Lung (tissue), 12 donors: ENCODE data around the gene MTX2. TPM values are rescaled to one million over a fixed set of nuclear protein-coding genes. Genes with fewer than 3 reads are reported as not detected.

ENCODE experiments used
- ATAC-seq: fragments of 200-7000 bp; cut with Tn5 transposase; one replicate; pipeline ENCODE4 v1.9.1; 2020; ENCODE audit warnings: moderate number of reproducible peaks; ENCODE audit not compliant: insufficient read depth, low FRiP score
- DNase-seq, 3 donors: peaks; one replicate each; pipeline ENCODE4 v3.0.0-alpha.2; 2013 to 2017
- H3K27ac ChIP-seq, 2 donors: one replicate each; pipeline ENCODE4 v1.5.1; 2013; ENCODE audit warnings: mild to moderate bottlenecking in 2 of 2, moderate library complexity in 2 of 2, control low read depth in 1 of 2, inconsistent platforms in 1 of 2, low read depth in 1 of 2, low read length in 1 of 2
- H3K27me3 ChIP-seq, 3 donors: one replicate each; pipeline ENCODE4 v1.5.1; 2013; ENCODE audit warnings: low read length in 2 of 3; ENCODE audit not compliant: control insufficient read depth in 3 of 3, insufficient read depth in 3 of 3
- H3K36me3 ChIP-seq, 4 donors: one replicate each; pipeline ENCODE4 v1.5.1; 2013; ENCODE audit warnings: low read length in 4 of 4, mild to moderate bottlenecking in 1 of 4, moderate library complexity in 1 of 4; ENCODE audit not compliant: control insufficient read depth in 4 of 4, insufficient read depth in 4 of 4
- H3K4me1 ChIP-seq, 5 donors: one replicate each; pipeline ENCODE4 v1.5.1; 2013; ENCODE audit warnings: low read length in 5 of 5, mild to moderate bottlenecking in 2 of 5, moderate library complexity in 1 of 5; ENCODE audit not compliant: control insufficient read depth in 5 of 5, insufficient read depth in 5 of 5
- H3K4me3 ChIP-seq: one replicate; pipeline ENCODE4 v1.5.1; 2013; ENCODE audit warnings: mild to moderate bottlenecking, control low read depth, moderate library complexity
- H3K9ac ChIP-seq, 2 donors: one replicate each; pipeline ENCODE4 v1.5.1; 2013; ENCODE audit warnings: low read length in 2 of 2, control low read depth in 1 of 2; ENCODE audit not compliant: insufficient read depth in 1 of 2
- H3K9me3 ChIP-seq, 4 donors: one replicate each; pipeline ENCODE4 v1.5.1; 2013; ENCODE audit warnings: low read length in 3 of 4, mild to moderate bottlenecking in 1 of 4, moderate library complexity in 1 of 4; ENCODE audit not compliant: control insufficient read depth in 4 of 4, insufficient read depth in 3 of 4
- WGBS, 2 donors: extraction: QIAGEN DNeasy Blood & Tissue Kit; methylation state at CpG; one replicate each; pipeline ENCODE4 v1.1.7; 2013; 5-methylcytosine and 5-hydroxymethylcytosine counted together
- polyA plus RNA-seq, 2 donors: library from polyadenylated mRNA; stranded (reverse); fragments of 200-250 nt; gene quantifications; one replicate each; pipeline ENCODE4 v1.2.1, GENCODE V29; 2013
- total RNA-seq, 2 donors: library from RNA; depleted of rRNA in 1 of 2; stranded (reverse); fragments of >200 nt in 1 of 2; gene quantifications; one replicate each; pipeline ENCODE4 v1.2.1, GENCODE V29; 2014 to 2021
- TF ChIP-seq, protein P1 (sequence below): IDR thresholded peaks from 2 replicates; pipeline ENCODE4 v1.5.1; 2012; ENCODE audit warnings: mild to moderate bottlenecking; ENCODE audit errors: control extremely low read depth, extremely low read depth
- donor health status: control.
- donor health status: control.
- donor health status: Bipolar disorder and iron deficiency.
- donor health status: healthy.
- donor health status: DM: yes; HTN: yes; CAD: no.

The MTX2 gene
- total and polyA plus RNA-seq, 4 donors: 20.2 to 42.1 (median 27.7) TPM

DNA sequence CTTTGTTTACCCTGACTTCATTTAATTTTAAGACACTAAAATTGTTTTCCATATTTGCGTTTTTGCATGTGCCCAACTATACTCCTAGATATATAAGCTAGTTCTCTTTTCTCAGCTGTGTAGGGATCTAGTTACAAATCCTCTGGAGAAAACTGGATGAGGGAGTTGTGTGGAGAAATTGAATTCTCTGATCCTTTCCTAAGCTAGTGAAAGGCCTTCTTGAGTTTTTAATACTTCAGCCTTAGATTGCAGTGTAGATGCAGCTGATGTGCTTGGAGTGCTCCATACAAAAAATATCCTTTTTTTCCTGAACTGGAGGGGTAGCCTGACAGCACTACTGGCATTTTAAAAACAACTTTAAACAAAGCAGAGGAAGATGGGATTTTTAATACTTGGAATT lies 8.6 kb upstream of the MTX2 start:
- H3K27ac ChIP-seq: no peak overlapping the region
- no peaks in the 10 kb centered on the region for H3K36me3 ChIP-seq
- WGBS, 2 donors: 95 to 97% methylated on average over 1 of the region's 1 CpG
- TF ChIP-seq, protein P1, sequence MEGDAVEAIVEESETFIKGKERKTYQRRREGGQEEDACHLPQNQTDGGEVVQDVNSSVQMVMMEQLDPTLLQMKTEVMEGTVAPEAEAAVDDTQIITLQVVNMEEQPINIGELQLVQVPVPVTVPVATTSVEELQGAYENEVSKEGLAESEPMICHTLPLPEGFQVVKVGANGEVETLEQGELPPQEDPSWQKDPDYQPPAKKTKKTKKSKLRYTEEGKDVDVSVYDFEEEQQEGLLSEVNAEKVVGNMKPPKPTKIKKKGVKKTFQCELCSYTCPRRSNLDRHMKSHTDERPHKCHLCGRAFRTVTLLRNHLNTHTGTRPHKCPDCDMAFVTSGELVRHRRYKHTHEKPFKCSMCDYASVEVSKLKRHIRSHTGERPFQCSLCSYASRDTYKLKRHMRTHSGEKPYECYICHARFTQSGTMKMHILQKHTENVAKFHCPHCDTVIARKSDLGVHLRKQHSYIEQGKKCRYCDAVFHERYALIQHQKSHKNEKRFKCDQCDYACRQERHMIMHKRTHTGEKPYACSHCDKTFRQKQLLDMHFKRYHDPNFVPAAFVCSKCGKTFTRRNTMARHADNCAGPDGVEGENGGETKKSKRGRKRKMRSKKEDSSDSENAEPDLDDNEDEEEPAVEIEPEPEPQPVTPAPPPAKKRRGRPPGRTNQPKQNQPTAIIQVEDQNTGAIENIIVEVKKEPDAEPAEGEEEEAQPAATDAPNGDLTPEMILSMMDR: no peak
- peaks cover 0 to 7% (median 0%) of the 10 kb centered on the region in 3 donors for H3K27me3 ChIP-seq
- DNase-seq (no peak), ATAC-seq (no peak)
- no peaks in the 10 kb centered on the region for H3K9me3 ChIP-seq
- H3K4me1 ChIP-seq: no peaks in the 10 kb centered on the region
- no peak overlapping the region for H3K9ac ChIP-seq
- no peak overlapping the region for H3K4me3 ChIP-seq

DNA sequence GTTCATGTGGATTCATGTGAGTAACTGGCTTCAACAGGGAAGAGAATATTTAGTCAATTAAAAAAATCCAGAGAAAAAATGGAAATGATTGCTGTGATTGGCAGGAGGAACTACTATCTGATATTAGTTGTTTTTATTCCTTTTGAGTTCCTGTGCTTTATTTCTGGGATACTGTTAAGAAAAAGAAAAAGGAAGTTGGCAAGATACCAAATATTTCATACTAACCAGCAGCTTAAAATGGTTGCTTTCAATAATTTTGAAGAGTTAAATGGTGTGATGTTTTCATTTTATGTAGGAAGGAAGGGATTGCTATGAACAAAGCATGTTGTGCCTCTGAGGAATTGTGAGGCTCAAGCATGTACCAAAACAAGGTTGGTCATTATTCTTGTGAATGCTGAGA lies 8.1 kb upstream of the MTX2 start:
- Histone ChIP-seq H3K4me1 (no peaks in the 10 kb centered on the region), H3K36me3 (no peaks in the 10 kb centered on the region), H3K9me3 (no peaks in the 10 kb centered on the region), H3K9ac (no peak overlapping the region), H3K27me3 (peaks cover 0 to 7% (median 0%) of the 10 kb centered on the region in 3 donors), H3K27ac (no peak overlapping the region), H3K4me3 (no peak overlapping the region)
- no peak for ATAC-seq
- no peak for DNase-seq
- TF ChIP-seq, protein P1: no peak

DNA sequence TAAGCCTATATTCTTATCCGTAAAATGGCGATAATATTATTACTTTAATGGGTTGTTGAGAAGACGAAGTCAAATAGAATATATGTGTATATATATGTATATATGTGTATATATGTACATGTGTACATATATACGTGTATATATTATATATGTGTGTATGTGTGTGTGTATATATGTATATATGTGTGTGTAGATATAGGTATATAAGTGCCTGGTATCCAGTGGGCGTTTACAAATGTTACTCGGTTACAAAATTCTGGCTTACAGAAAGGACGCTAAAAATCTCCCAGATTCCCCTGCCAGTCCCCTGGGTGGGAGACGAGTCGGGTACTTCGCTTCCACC lies 295 bp upstream of the MTX2 start:
- Histone ChIP-seq H3K9me3 (no peaks in the 10 kb centered on the region), H3K27ac (peak overlapping the region; percentile 81 to 92), H3K36me3 (no peaks in the 10 kb centered on the region), H3K9ac (peak overlapping the region; percentile 37 to 91), H3K4me1 (peaks cover 0 to 7% (median 0%) of the 10 kb centered on the region in 5 donors), H3K27me3 (peaks cover 0 to 6% (median 0%) of the 10 kb centered on the region in 3 donors), H3K4me3 (peak overlapping the region; percentile 92)
- WGBS, 2 donors: 23 to 26% methylated on average over 10 of the region's 10 CpGs
- DNase-seq: no peak
- ATAC-seq: no peak
- TF ChIP-seq, protein P1: no peak

DNA sequence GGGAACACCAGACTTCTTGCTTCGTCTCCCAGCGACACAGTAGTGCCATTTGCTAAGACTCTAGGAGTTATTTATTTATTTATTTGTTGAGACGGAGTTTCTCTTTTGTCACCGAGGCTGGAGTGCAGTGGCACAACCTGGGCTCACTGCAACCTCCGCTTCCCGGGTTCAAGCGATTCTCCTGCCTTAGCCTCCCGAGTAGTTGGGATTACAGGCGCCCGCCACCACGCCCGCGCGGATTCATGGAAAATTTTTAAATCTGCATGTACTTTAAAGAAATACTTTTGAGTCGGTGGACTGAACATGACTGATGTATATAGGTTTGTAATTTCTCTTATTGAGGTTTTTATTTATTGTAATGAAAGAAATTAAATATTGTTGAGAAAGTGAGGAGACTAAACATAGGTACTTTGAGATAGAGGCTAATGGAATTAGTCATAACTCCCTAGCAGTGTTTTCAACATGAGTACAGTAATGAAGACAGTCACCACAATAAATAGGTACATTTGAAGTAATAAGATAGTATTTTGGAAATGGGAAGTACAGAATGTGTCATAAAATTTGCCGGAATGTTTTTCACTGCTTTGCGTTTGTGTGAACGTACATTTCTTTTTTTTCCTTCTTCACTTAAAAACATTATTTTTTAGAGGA lies 983 bp downstream of the MTX2 start:
- WGBS, 2 donors: 44 to 48% methylated on average over 18 of the region's 18 CpGs
- H3K4me3 ChIP-seq: peak overlapping the region; percentile 92
- ATAC-seq (no peak), DNase-seq (no peak)
- no peaks in the 10 kb centered on the region for H3K36me3 ChIP-seq
- H3K9me3 ChIP-seq: no peaks in the 10 kb centered on the region
- H3K27me3 ChIP-seq: peaks cover 0 to 2% (median 0%) of the 10 kb centered on the region in 3 donors
- H3K9ac ChIP-seq: peak overlapping the region; percentile 91
- peaks cover 0 to 7% (median 0%) of the 10 kb centered on the region in 5 donors for H3K4me1 ChIP-seq
- TF ChIP-seq, protein P1: no peak
- peak overlapping the region in 1 of 2 donors; percentile 92 for H3K27ac ChIP-seq
